AG04449 (cell line): ENCODE data around the gene TMC8.
A peak's percentile ranks its signal among the peaks of the same experiment; 100 is the strongest.
"Not testable (repeated sequence)": the region's sequence is repeated elsewhere in the genome, so short reads cannot be mapped to it uniquely, and the experiment has no call there.

Experiments used
- CTCF ChIA-PET: fragments of 350-600 bp; formaldehyde crosslinking; extraction: SDS; loops from one replicate; lab custom pipeline; 2021; ENCODE audit warnings: antibody characterized with exemption; lab: Yijun Ruan, JAX
- POLR2A ChIA-PET: fragments of 400-600, 350-600 bp; formaldehyde crosslinking; extraction: SDS; loops from one replicate; lab custom pipeline; 2020; ENCODE audit warnings: antibody characterized with exemption, inconsistent platforms; lab: Yijun Ruan, JAX
- DNase-seq: peaks from one replicate; pipeline ENCODE4 v3.0.0-alpha.2; 2010; ENCODE audit warnings: low read depth, low spot score
- H3K4me3 ChIP-seq: 2 replicates; pipeline ENCODE4 v1.5.1; 2011; ENCODE audit warnings: low read depth, mild to moderate bottlenecking, control low read depth, low read length
- TF ChIP-seq, protein P1 (sequence below): IDR thresholded peaks from one replicate; pipeline ENCODE4 v1.5.1; 2011; ENCODE audit warnings: mild to moderate bottlenecking, moderate library complexity, low read length, control low read depth, inconsistent platforms; ENCODE audit not compliant: insufficient read depth; ENCODE audit errors: missing control alignments

Gene TMC8

DNA sequence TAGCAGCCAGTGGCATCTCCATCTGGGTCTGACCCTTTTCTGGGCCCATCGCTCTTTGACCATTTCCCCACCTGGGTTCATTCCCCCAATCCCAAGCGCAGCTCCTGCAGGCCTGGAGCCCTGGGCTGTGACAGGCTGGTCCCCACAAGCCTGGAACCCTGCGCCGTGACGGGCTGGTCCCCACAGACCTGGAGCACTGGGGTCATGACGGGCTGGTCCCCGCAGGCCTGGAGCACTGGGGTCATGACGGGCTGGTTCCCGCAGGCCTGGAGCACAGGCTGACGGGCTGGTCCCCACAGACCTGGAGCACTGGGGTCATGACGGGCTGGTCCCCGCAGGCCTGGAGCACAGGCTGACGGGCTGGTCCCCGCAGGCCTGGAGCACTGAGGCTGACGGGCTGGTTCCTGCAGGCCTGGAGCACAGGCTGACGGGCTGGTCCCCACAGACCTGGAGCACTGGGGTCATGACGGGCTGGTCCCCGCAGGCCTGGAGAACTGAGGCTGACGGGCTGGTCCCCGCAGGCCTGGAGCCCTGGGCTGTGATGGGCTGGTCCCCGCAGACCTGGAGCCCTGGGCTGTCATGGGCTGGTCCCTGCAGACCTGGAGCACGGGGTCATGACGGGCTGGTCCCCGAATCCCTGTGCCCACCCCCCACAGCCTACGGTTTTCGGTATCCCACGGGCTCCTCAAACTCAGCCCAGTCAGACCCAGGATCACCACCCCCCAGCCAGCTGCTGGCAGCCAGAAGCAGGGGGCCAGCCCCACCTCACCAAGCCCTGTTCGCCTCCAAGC is 18.6 kb upstream of the TMC8 start:
- no peak overlapping the region for H3K4me3 ChIP-seq
- DNase-seq: no peak
- CTCF ChIA-PET: interaction anchor here (0.7 to 8.9 kb wide), 24 partner anchors 7 to 312 kb away, joined by 3 to 116 read pairs (median 5); partner anchors contain the start of genes AFMID, TK1 and TMC8
- POLR2A ChIA-PET: interaction anchor here (1.0 kb wide), 1 partner anchor 13 kb away, joined by 3 read pairs; no protein-coding TSS in a partner anchor
- TF ChIP-seq, protein P1, sequence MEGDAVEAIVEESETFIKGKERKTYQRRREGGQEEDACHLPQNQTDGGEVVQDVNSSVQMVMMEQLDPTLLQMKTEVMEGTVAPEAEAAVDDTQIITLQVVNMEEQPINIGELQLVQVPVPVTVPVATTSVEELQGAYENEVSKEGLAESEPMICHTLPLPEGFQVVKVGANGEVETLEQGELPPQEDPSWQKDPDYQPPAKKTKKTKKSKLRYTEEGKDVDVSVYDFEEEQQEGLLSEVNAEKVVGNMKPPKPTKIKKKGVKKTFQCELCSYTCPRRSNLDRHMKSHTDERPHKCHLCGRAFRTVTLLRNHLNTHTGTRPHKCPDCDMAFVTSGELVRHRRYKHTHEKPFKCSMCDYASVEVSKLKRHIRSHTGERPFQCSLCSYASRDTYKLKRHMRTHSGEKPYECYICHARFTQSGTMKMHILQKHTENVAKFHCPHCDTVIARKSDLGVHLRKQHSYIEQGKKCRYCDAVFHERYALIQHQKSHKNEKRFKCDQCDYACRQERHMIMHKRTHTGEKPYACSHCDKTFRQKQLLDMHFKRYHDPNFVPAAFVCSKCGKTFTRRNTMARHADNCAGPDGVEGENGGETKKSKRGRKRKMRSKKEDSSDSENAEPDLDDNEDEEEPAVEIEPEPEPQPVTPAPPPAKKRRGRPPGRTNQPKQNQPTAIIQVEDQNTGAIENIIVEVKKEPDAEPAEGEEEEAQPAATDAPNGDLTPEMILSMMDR: no peak

DNA sequence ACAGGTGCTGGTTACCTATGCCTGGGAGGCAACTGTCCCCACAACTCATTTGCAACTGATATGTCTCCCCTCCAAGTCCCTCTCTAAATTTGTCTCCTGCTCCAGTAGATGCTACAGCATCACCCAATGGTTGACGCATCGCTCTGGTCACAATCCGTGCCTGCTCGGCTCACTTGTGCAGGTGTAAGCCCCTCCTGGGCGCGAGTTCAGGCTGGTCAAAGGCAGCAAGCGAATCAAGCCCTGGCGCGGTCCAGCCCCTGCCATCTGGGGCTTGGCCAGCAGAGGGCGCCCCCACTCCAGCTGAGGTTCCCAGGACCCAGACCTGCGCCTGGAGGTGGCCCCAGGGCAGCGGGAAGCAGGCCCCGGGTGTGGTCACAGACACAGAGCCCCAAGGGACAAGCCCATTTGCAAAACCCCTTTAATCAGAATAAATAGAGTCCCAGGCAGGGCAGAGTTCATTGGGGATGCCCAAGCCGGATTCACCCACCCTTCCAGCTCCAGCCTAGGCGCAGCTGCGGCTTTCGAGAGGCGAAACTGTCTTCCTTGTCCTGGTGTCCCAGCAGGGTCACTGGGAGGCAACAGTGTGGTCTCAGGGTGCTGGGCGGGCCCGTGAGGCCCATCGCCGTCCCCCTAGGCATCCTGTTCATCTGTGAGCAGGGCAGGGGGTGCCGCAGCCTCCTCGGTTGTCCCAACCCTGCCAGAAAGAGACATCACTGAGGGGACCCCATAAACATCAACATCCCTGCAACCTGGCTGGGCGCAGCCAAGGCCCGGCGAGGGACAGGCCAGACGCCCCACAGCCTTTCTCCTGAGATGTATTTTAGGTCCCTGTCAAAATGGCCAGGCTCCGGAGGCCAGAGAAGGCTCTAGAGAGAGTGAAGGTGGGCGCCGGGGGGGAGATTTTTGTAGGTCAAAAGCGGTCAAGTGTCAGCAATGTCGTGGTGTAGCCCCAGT is 17.8 kb upstream of the TMC8 start:
- DNase-seq: no peak
- POLR2A ChIA-PET: interaction anchor here (1.0 kb wide), 1 partner anchor 14 kb away, joined by 3 read pairs; no protein-coding TSS in a partner anchor
- TF ChIP-seq, protein P1: peak; percentile 99
- CTCF ChIA-PET: interaction anchor here (0.7 to 8.9 kb wide), 31 partner anchors 11 to 311 kb away, joined by 3 to 116 read pairs (median 4); partner anchors contain the start of genes AFMID, TK1 and TMC8
- H3K4me3 ChIP-seq: no peak overlapping the region

DNA sequence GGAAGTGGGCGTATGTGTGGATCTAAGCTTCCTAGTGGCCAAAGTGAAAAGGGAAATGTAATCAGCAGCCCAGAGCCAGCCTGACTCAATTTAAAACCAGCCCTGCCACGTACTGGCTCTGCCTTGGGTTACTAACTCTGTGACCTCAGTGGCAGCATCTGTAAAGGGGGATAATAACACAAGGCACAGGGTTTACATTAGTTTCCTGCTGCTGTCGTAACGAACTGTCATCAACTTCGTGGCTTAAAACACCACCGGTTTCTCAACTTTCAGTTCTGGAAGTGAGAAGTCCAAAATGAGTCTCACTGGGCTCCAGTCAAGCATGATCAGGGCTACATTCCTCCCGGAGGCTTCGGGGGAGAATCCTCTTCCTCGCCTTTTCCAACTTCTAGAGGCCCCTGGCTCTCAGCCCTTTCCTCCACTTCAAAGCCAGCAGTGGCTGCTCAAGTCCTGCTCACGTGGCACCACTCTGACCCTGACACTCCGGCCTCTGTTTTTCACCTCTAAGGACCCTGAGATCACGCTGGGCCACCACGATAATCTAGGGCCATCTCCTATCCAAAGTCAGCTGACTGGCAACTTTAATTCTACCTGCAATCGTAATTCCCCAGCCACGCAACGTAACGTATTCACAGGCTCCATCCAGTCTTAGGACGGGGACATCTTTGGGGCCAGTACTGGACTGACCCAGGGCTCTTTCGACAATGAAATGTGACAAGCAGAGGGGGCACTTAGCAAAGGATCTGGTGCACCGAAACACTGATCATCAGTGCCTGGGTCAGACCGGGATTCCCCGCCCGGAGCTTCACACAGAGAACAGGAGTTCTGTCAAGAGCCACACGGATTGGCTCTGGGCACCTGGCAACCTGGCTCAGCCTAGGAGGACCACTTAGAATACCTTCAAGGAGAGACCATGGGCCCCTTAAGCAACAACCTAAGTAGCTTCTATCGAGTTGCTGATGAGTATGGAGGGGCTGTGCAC is 16.5 kb upstream of the TMC8 start:
- ChIA-PET CTCF (interaction anchor here (0.6 to 8.9 kb wide), 27 partner anchors 9 to 308 kb away, joined by 3 to 116 read pairs (median 5); partner anchors contain the start of genes AFMID, TK1 and TMC8), POLR2A (no interaction called here)

DNA sequence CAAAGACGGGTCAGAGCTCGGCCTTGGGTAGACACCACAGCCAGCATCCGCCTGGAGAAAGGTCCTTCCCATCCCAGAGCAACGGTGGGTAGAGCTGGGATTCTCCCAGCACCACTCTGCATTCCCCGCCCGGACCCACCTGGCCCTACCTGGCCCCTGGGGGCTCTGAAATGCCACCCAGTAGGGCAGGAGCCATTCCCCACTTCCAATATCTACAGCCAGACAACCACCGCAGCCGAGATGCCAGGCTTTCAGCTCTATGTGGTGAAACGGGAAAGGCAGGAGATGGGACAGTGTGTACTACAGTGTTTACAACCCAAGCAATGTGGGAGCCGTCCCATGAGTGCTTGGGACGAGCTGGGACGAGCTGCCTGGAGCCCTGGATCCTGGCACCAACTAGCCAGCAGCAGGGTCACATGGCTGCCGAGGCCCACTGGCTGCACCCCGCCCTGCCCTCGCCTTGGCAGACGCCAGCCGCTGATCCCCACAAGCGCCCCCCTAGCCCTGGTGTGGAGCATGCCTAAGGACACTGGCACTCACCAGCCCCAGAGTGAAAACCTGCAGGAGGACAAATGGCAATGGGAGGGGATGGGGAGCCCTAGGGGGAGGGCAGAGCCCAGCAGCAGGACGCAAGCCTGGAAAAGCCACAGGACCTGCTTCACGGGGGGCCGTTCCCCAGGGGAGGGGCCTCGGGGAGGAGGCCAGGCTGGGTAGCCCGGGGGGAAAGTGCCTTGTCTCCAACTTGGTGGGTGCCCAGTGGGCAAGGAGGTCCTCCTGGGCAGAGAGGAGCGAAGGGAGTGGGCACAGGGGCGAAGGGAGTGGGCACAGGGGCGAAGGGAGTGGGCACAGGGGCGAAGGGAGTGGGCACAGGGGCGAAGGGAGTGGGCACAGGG is 15.5 kb upstream of the TMC8 start:
- no peak overlapping the region for H3K4me3 ChIP-seq
- DNase-seq: no peak
- ChIA-PET POLR2A (no interaction called here), CTCF (interaction anchor here (0.5 to 8.9 kb wide), 17 partner anchors 9 to 307 kb away, joined by 3 to 116 read pairs (median 5); partner anchors contain the start of genes AFMID, TK1 and TMC8)
- TF ChIP-seq, protein P1: no peak

More for the DNA sequence above, 16.5 kb upstream of the TMC8 start:
- TF ChIP-seq, protein P1: no peak
- no peak for DNase-seq
- H3K4me3 ChIP-seq: no peak overlapping the region

DNA sequence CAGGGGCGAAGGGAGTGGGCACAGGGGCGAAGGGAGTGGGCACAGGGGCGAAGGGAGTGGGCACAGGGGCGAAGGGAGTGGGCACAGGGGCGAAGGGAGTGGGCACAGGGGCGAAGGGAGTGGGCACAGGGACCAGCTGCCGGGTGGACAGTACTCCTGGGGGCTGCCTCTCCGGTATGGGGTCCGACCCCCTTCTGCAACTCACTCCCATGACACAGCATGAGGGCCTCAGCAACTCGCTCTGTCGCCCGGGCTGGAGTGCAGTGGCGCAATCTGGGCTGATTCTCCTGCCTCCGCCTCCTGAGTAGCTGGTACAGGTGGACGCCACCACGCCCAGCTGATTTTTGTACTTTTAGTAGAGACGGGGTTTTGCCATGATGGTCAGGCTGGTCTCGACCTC is 14.8 kb upstream of the TMC8 start:
- POLR2A ChIA-PET, DNase-seq, H3K4me3 ChIP-seq: not testable (repeated sequence)
- CTCF ChIA-PET: interaction anchor here (0.7 to 3.1 kb wide), 6 partner anchors 19 to 421 kb away, joined by 3 to 17 read pairs (median 4); no protein-coding TSS in a partner anchor
